Ishikawa (cell line): ENCODE data around the gene ZNF830.

Experiments
- CEBPB ChIP-seq: IDR thresholded peaks from 2 replicates; pipeline ENCODE4 v1.6.1; 2012
- EP300 ChIP-seq: IDR thresholded peaks from 2 replicates; pipeline ENCODE4 v1.6.1; 2012; ENCODE audit warnings: borderline replicate concordance
- RAD21 ChIP-seq: IDR thresholded peaks from 2 replicates; pipeline ENCODE4 v1.6.1; 2012; ENCODE audit warnings: low read depth
- TAF1 ChIP-seq: IDR thresholded peaks from 2 replicates; pipeline ENCODE4 v1.6.1; 2012; ENCODE audit warnings: low read depth, mild to moderate bottlenecking
- TCF12 ChIP-seq: IDR thresholded peaks from 2 replicates; pipeline ENCODE4 v1.6.1; 2012; ENCODE audit warnings: low read depth
- TEAD4 ChIP-seq: IDR thresholded peaks from 2 replicates; pipeline ENCODE4 v1.6.1; 2012
- YY1 ChIP-seq: IDR thresholded peaks from 2 replicates; pipeline ENCODE4 v1.6.1; 2012; ENCODE audit warnings: low read depth
- TF ChIP-seq, protein P1 (sequence below): IDR thresholded peaks from 2 replicates; pipeline ENCODE4 v1.6.1; 2012; ENCODE audit warnings: low read depth, mild to moderate bottlenecking
- TF ChIP-seq, protein P2 (sequence below): IDR thresholded peaks from 2 replicates; pipeline ENCODE4 v1.6.1; 2012

DNA sequence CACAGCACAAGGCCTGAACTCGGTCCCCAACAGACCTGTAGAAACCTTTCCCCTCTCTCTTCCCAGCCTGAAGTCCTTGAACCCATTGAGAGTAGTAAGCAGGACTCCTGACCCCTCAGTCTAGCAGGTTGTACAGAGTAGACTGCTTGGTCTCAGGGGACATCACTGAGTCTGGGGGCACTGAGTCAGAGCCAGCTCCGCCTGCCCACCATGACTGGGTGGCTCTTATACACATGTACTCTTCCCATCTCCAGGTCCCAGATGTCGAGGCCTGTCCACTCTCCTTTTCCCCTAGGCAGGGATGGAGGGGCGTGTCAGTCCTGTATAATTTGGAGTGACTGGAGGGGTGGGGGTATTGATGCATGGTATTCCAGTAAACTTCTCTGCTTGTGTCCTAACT lies 42.4 kb downstream of the ZNF830 start:
- no peak for TF ChIP-seq RAD21
- TF ChIP-seq TCF12: no peak
- no peak for TF ChIP-seq CEBPB
- no peak for TF ChIP-seq TEAD4
- TF ChIP-seq, protein P1, sequence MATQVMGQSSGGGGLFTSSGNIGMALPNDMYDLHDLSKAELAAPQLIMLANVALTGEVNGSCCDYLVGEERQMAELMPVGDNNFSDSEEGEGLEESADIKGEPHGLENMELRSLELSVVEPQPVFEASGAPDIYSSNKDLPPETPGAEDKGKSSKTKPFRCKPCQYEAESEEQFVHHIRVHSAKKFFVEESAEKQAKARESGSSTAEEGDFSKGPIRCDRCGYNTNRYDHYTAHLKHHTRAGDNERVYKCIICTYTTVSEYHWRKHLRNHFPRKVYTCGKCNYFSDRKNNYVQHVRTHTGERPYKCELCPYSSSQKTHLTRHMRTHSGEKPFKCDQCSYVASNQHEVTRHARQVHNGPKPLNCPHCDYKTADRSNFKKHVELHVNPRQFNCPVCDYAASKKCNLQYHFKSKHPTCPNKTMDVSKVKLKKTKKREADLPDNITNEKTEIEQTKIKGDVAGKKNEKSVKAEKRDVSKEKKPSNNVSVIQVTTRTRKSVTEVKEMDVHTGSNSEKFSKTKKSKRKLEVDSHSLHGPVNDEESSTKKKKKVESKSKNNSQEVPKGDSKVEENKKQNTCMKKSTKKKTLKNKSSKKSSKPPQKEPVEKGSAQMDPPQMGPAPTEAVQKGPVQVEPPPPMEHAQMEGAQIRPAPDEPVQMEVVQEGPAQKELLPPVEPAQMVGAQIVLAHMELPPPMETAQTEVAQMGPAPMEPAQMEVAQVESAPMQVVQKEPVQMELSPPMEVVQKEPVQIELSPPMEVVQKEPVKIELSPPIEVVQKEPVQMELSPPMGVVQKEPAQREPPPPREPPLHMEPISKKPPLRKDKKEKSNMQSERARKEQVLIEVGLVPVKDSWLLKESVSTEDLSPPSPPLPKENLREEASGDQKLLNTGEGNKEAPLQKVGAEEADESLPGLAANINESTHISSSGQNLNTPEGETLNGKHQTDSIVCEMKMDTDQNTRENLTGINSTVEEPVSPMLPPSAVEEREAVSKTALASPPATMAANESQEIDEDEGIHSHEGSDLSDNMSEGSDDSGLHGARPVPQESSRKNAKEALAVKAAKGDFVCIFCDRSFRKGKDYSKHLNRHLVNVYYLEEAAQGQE: no peak
- TF ChIP-seq, protein P2, sequence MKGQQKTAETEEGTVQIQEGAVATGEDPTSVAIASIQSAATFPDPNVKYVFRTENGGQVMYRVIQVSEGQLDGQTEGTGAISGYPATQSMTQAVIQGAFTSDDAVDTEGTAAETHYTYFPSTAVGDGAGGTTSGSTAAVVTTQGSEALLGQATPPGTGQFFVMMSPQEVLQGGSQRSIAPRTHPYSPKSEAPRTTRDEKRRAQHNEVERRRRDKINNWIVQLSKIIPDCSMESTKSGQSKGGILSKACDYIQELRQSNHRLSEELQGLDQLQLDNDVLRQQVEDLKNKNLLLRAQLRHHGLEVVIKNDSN: no peak
- TF ChIP-seq TAF1: no peak
- TF ChIP-seq EP300: no peak
- no peak for TF ChIP-seq YY1
